AG10803 (cell line): ENCODE data around the gene SEC23B.
"Not testable (repeated sequence)": the region's sequence is repeated elsewhere in the genome, so short reads cannot be mapped to it uniquely, and the experiment has no call there.

ENCODE experiments used
- DNase-seq: peaks from one replicate; pipeline ENCODE4 v3.0.0; 2010; ENCODE audit warnings: low read depth
- H3K4me3 ChIP-seq: 2 replicates; pipeline ENCODE4 v1.5.1; 2011; ENCODE audit warnings: mild to moderate bottlenecking, low read length, control low read depth
- TF ChIP-seq, protein P1 (sequence below): conservative IDR thresholded peaks from 2 replicates; pipeline ENCODE4 v1.5.1; 2011; ENCODE audit warnings: mild to moderate bottlenecking, low read length, control low read depth, inconsistent platforms

Gene SEC23B

DNA sequence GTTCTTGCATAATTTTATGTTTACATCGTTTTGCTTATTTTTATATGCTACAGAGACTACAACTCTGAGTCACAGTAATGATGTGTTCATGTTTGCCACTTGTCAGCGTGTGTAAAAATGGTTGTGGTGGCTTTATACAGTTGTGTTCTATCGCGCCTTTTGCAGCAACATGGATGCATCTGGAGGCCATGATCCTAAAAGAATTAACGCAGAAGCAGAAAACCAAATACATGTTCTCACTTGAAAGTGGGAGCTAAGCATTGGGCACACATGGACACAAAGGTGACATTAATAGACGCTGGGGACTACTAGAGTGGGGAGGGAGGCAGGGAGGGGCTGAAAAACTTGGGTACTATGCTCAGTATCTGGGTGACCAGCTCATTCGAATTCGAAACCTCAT, 996 bp upstream of the SEC23B start:
- no peak for DNase-seq
- TF ChIP-seq, protein P1, sequence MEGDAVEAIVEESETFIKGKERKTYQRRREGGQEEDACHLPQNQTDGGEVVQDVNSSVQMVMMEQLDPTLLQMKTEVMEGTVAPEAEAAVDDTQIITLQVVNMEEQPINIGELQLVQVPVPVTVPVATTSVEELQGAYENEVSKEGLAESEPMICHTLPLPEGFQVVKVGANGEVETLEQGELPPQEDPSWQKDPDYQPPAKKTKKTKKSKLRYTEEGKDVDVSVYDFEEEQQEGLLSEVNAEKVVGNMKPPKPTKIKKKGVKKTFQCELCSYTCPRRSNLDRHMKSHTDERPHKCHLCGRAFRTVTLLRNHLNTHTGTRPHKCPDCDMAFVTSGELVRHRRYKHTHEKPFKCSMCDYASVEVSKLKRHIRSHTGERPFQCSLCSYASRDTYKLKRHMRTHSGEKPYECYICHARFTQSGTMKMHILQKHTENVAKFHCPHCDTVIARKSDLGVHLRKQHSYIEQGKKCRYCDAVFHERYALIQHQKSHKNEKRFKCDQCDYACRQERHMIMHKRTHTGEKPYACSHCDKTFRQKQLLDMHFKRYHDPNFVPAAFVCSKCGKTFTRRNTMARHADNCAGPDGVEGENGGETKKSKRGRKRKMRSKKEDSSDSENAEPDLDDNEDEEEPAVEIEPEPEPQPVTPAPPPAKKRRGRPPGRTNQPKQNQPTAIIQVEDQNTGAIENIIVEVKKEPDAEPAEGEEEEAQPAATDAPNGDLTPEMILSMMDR: no peak

GRCh38 chr20:18511571-18511970, 3.8 kb downstream of the SEC23B start:
- TF ChIP-seq, protein P1: no peak
- no peak for DNase-seq
- H3K4me3 ChIP-seq: no peak overlapping the region

More for the DNA sequence above, 996 bp upstream of the SEC23B start:
- peak overlapping the region; percentile 95 for H3K4me3 ChIP-seq

GRCh38 chr20:18513208-18513607, 5.5 kb downstream of the SEC23B start:
- TF ChIP-seq, protein P1: no peak
- no peak overlapping the region for H3K4me3 ChIP-seq
- DNase-seq: no peak

- TF ChIP-seq, protein P1: no peak
- DNase-seq: no peak
- H3K4me3 ChIP-seq: no peak overlapping the region
Measured at GRCh38 chr20:18514127-18514526, 6.4 kb downstream of the SEC23B start.

- no peak for DNase-seq
- TF ChIP-seq, protein P1: no peak
- H3K4me3 ChIP-seq: no peak overlapping the region
Measured at GRCh38 chr20:18515973-18516372, 8.2 kb downstream of the SEC23B start.

- peak; percentile 15 for DNase-seq
- not testable (repeated sequence) for H3K4me3 ChIP-seq
Measured at GRCh38 chr20:18522066-18522465, 14.3 kb downstream of the SEC23B start.

DNA sequence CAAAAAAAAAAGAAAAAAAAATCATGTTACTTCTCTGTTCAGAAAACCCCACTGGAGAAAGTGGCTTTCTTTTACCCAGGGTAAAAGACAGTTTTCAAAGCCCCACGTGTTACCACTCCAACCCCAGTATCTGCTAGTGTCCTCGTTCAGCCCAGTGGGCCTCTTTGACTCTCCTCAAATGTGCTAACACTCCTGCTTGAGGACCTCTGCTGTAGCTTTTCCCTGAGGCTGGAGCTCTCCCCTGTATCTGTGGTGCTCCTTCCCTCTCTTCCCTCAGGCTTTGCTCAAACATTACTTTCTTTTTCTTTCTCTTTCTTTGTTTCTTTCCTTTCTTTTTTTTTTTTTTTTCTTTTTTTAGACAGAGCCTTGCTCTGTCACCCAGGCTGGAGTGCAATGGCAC, 15.3 kb downstream of the SEC23B start:
- TF ChIP-seq, protein P1: no peak
- DNase-seq: no peak
- H3K4me3 ChIP-seq: no peak overlapping the region

GRCh38 chr20:18524646-18525045, 16.9 kb downstream of the SEC23B start:
- DNase-seq: peak; percentile 63
- TF ChIP-seq, protein P1: no peak
- no peak overlapping the region for H3K4me3 ChIP-seq

DNA sequence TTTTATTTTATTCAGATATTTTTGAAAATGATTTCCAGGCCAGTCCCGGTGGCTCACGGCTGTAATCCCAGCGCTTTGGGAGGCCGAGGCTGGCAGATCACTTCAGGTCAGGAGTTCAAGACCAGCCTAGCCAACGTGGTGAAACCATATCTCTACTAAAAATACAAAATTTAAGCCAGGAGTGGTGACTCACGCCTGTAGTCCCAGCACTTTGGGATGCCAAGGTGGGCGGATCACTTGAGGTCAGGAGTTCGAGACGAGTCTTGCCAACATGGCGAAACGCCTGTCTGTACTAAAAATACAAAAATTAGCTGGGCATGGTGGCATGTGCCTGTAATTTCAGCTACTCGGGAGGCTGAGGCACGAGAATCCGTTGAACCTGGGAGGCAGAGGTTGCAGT, 19.0 kb downstream of the SEC23B start:
- H3K4me3 ChIP-seq: not testable (repeated sequence)
- peak; percentile 7 for DNase-seq
